ENCODE data around the gene SND1. TPM values are rescaled to one million over a fixed set of nuclear protein-coding genes. Genes with fewer than 3 reads are reported as not detected.

SND1 gene
- total RNA-seq, 6 experiments from 2014 or later = 77.5 to 150 (median 126) TPM

DNA sequence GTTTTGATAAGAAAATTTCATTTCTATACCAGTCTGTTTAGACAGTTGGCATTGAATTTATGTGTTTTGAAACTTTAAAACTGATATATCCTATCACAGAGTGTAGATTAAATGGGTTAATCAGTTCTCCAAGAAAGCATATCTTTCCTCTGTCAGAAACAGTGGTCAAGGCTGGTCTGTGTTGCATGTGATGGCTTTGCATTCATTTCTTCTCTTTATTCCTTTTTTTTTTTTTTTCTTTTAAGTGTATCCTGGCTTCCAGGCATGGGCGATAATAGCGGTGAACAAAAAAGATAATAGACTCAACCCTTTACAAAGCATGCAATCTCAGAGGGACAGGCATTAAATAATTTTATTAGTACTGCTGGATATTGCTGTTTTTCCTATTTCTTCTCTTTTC lies 242.6 kb downstream of the SND1 start:
- ATAC-seq (no peak), DNase-seq (no peak)
- H3K9me3 ChIP-seq = no peaks in the 10 kb centered on the region
- no peaks in the 10 kb centered on the region for H3K36me3 ChIP-seq
- intact Hi-C loops (cut with DNase I) = no loop called here
- no peaks in the 10 kb centered on the region for H3K27me3 ChIP-seq
- no peak overlapping the region for H3K4me3 ChIP-seq
- TF ChIP-seq, protein P1, sequence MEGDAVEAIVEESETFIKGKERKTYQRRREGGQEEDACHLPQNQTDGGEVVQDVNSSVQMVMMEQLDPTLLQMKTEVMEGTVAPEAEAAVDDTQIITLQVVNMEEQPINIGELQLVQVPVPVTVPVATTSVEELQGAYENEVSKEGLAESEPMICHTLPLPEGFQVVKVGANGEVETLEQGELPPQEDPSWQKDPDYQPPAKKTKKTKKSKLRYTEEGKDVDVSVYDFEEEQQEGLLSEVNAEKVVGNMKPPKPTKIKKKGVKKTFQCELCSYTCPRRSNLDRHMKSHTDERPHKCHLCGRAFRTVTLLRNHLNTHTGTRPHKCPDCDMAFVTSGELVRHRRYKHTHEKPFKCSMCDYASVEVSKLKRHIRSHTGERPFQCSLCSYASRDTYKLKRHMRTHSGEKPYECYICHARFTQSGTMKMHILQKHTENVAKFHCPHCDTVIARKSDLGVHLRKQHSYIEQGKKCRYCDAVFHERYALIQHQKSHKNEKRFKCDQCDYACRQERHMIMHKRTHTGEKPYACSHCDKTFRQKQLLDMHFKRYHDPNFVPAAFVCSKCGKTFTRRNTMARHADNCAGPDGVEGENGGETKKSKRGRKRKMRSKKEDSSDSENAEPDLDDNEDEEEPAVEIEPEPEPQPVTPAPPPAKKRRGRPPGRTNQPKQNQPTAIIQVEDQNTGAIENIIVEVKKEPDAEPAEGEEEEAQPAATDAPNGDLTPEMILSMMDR (IDR thresholded peaks at IDR 0.05) = no peak
- TF ChIP-seq POLR2A (IDR thresholded peaks at IDR 0.05) = no peak
- no peaks in the 10 kb centered on the region for H3K4me1 ChIP-seq
- WGBS (ENCODE audit: insufficient coverage, low coverage, low lambda C conversion rate, missing lambda C conversion rate) = 80% methylated on average over 1 of the region's 2 CpGs
- no peak overlapping the region for H3K27ac ChIP-seq

DNA sequence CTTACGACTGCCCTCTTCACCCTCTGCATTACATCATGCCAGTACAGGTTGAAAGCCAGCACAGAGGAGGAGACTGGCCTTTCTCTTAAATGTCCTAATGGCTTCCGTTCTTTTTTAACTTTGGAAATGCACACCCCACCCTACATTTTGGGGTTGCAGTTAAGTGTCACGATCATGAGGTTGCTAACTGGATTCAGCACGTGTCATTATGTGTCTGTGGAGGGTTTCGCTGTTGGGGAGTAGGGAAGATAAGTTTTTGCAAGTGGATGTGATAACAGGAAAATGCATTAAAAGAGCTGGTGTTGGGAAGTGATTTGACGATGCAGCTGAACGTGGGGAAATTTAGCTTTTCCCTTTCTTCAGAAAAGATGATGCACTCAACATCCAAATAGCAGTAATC lies 243.4 kb downstream of the SND1 start:
- WGBS (ENCODE audit: insufficient coverage, low coverage, low lambda C conversion rate, missing lambda C conversion rate) = 91% methylated on average over 7 of the region's 7 CpGs
- intact Hi-C loops (cut with DNase I) = no loop called here
- ATAC-seq = no peak

DNA sequence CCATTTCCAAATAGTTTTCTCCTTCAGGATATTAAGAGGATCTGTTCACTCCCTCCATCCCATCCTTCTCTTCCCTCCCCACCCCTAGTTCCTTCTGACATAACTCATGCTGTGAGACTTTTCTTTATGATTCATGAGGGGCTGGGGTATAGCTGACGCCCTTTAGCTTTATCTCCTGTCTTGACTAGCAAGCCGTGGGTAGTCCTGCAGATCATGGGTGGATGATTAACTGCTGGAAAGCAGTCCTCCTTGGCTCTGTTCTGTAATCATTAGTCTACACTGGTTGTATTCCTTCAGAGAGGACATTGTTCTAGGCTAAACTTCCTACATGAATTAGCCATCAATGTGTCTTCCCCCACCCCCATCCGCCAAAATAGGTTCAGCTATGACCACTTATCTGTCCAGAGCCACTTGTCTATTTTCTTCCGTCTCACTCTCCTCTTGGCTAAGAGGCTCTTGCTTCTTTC lies 243.9 kb downstream of the SND1 start:
- no peaks in the 10 kb centered on the region for H3K9me3 ChIP-seq
- ATAC-seq (no peak), DNase-seq (no peak)
- TF ChIP-seq, protein P1 (IDR thresholded peaks at IDR 0.05) = no peak
- no peak for TF ChIP-seq POLR2A (IDR thresholded peaks at IDR 0.05)
- no peak overlapping the region for H3K4me3 ChIP-seq
- 67% methylated on average over 4 of the region's 4 CpGs for WGBS (ENCODE audit: insufficient coverage, low coverage, low lambda C conversion rate, missing lambda C conversion rate)
- peaks cover 0 to 2% (median under 1%) of the 10 kb centered on the region in 4 donors for H3K4me1 ChIP-seq
- H3K36me3 ChIP-seq = no peaks in the 10 kb centered on the region
- intact Hi-C loops (cut with DNase I) = no loop called here
- H3K27ac ChIP-seq = no peak overlapping the region
- H3K27me3 ChIP-seq = no peaks in the 10 kb centered on the region

More for the DNA sequence above, 243.4 kb downstream of the SND1 start:
- Histone ChIP-seq H3K36me3 (no peaks in the 10 kb centered on the region), H3K4me1 (no peaks in the 10 kb centered on the region), H3K9me3 (no peaks in the 10 kb centered on the region), H3K27me3 (no peaks in the 10 kb centered on the region), H3K4me3 (no peak overlapping the region), H3K27ac (no peak overlapping the region)
- no peak for DNase-seq
- TF ChIP-seq, protein P1 (IDR thresholded peaks at IDR 0.05) = no peak
- TF ChIP-seq POLR2A (IDR thresholded peaks at IDR 0.05) = no peak

DNA sequence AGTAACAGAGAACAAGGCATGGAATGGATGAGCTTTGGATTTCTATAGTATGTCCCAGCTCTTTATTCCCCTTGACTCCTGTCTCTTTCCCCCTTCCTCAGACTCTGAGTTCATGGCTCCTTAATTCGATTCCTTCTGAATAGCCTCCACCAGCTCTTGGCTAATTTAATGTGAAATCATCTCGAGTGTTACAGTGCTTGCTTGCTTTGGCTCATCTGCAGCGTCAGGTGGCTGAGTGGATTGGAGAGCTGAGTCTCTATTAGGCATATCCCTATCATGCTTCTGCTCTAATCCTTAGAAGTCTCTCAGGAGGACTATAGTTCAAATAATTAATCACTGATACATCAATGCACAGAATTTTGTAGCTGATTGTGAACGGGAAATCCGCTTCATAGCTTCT lies 244.7 kb downstream of the SND1 start:
- no peaks in the 10 kb centered on the region for H3K36me3 ChIP-seq
- WGBS (ENCODE audit: insufficient coverage, low coverage, low lambda C conversion rate, missing lambda C conversion rate) = 84% methylated on average over 5 of the region's 5 CpGs
- no peak for DNase-seq
- H3K27ac ChIP-seq = no peak overlapping the region
- peaks cover 0 to 10% (median 6%) of the 10 kb centered on the region in 4 donors for H3K4me1 ChIP-seq
- no peaks in the 10 kb centered on the region for H3K27me3 ChIP-seq
- TF ChIP-seq, protein P1 (IDR thresholded peaks at IDR 0.05) = no peak
- no peak for TF ChIP-seq POLR2A (IDR thresholded peaks at IDR 0.05)
- H3K4me3 ChIP-seq = no peak overlapping the region
- H3K9me3 ChIP-seq = no peaks in the 10 kb centered on the region
- intact Hi-C loops (cut with DNase I) = no loop called here
- ATAC-seq = no peak

All from right lobe of liver (tissue), 6 donors.